PFSK-1 (cell line): ENCODE measurements around the gene BTBD16.

Experiments used
- FOXP2 ChIP-seq: optimal IDR thresholded peaks from 2 replicates; pipeline ENCODE3; 2011; ENCODE audit warnings: borderline replicate concordance, control low read depth, inconsistent platforms; ENCODE audit not compliant: insufficient read depth; ENCODE audit errors: extremely low read length, extremely low read depth
- POLR2AphosphoS5 ChIP-seq: IDR thresholded peaks from 2 replicates; pipeline ENCODE4 v1.6.1; 2012; ENCODE audit warnings: low read depth, mild to moderate bottlenecking, control low read depth, low read length, moderate library complexity
- SIN3A ChIP-seq: IDR thresholded peaks from 2 replicates; pipeline ENCODE4 v1.6.1; 2012; ENCODE audit warnings: mild to moderate bottlenecking, low read length, moderate library complexity, borderline replicate concordance; ENCODE audit not compliant: insufficient read depth
- TAF1 ChIP-seq: IDR thresholded peaks from 2 replicates; pipeline ENCODE4 v1.6.1; 2012; ENCODE audit warnings: low read length, control low read depth, borderline replicate concordance; ENCODE audit not compliant: insufficient read depth
- TF ChIP-seq, protein P1 (sequence below), 2 experiments: IDR thresholded peaks; 2 replicates each; pipeline versions ENCODE4 v1.6.1 to v1.8.0; 2011 to 2012; ENCODE audit warnings: low read depth in 2 of 2, low read length in 2 of 2, control low read depth in 1 of 2, inconsistent platforms in 1 of 2, mild to moderate bottlenecking in 1 of 2, moderate library complexity in 1 of 2; ENCODE audit not compliant: insufficient read depth in 1 of 2

BTBD16 gene

DNA sequence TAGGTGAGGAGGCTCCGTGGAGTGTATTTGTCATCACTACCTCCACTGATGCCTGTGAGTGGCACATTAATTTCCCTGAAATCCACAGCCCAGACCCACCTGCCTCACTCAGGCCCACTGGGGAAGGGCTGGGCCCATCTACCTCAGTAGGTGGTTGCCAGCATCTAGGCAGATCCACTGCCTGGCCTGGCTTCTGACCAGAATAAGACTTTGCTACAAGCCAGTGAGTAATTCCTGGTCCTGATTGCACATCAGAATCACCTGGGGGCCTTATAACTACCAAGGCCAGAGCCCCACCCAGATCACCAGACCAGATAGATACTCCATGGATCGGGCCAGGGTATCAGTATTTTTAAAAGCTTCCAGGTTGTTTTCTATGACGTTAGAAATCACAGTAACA lies 65.9 kb downstream of the BTBD16 start:
- no peak for TF ChIP-seq POLR2AphosphoS5
- no peak for TF ChIP-seq FOXP2
- TF ChIP-seq, protein P1, sequence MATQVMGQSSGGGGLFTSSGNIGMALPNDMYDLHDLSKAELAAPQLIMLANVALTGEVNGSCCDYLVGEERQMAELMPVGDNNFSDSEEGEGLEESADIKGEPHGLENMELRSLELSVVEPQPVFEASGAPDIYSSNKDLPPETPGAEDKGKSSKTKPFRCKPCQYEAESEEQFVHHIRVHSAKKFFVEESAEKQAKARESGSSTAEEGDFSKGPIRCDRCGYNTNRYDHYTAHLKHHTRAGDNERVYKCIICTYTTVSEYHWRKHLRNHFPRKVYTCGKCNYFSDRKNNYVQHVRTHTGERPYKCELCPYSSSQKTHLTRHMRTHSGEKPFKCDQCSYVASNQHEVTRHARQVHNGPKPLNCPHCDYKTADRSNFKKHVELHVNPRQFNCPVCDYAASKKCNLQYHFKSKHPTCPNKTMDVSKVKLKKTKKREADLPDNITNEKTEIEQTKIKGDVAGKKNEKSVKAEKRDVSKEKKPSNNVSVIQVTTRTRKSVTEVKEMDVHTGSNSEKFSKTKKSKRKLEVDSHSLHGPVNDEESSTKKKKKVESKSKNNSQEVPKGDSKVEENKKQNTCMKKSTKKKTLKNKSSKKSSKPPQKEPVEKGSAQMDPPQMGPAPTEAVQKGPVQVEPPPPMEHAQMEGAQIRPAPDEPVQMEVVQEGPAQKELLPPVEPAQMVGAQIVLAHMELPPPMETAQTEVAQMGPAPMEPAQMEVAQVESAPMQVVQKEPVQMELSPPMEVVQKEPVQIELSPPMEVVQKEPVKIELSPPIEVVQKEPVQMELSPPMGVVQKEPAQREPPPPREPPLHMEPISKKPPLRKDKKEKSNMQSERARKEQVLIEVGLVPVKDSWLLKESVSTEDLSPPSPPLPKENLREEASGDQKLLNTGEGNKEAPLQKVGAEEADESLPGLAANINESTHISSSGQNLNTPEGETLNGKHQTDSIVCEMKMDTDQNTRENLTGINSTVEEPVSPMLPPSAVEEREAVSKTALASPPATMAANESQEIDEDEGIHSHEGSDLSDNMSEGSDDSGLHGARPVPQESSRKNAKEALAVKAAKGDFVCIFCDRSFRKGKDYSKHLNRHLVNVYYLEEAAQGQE (IDR thresholded peaks at IDR 0.05; ENCODE audit: insufficient read depth in 1 of 2, low read depth in 2 of 2, low read length in 2 of 2), result no peak
- no peak for TF ChIP-seq TAF1

- TF ChIP-seq FOXP2 (no peak), POLR2AphosphoS5 (no peak)
Observed at GRCh38 chr10:122338609-122339441, 67.7 kb downstream of the BTBD16 start.

DNA sequence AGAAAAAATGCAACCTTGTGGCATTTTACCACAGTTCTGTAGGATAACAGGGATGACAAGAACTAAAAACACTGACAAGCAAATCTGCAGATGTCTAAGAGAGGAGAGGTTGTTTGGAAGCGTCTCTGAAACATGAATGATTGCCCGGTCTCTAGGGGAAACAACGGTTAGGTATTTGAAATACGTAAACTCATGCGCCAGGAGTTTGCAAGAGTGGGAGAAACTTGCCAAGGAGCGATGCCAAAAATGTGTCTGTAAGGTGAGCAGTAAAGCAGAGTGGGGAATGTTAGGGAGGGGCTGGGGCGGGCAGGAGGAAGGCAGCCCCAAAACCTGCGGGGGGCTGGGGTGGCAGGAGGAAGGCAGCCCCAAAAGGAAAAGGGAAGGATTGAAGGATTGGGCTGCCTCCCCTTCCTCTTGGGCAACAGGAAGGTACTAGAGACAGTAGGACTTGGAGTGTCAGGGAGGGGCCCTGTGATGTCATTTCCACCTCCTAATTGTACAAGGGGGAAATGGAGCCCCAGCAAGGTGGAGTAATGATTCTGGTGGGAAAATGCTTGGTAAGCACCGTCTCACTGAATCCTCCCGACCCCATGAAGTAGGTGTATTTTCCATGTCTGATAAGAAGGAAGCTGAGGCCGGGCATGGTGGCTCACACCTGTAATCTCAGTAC lies 70.2 kb downstream of the BTBD16 start:
- TF ChIP-seq SIN3A (no peak), TAF1 (no peak), FOXP2 (no peak)
- TF ChIP-seq, protein P1 (IDR thresholded peaks at IDR 0.05; ENCODE audit: insufficient read depth in 1 of 2, low read depth in 2 of 2, low read length in 2 of 2), result no peak

GRCh38 chr10:122342293-122343134 lies 71.4 kb downstream of the BTBD16 start:
- TF ChIP-seq POLR2AphosphoS5 (no peak), TAF1 (no peak)
- TF ChIP-seq, protein P1 (IDR thresholded peaks at IDR 0.05; ENCODE audit: insufficient read depth in 1 of 2, low read depth in 2 of 2, low read length in 2 of 2), result no peak

GRCh38 chr10:122343135-122343800 lies 72.2 kb downstream of the BTBD16 start:
- TF ChIP-seq, protein P1 (IDR thresholded peaks at IDR 0.05; ENCODE audit: insufficient read depth in 1 of 2, low read depth in 2 of 2, low read length in 2 of 2), result no peak
